B cell (primary cell): ENCODE results near the gene PCGF2. TPM values are rescaled to one million over a fixed set of nuclear protein-coding genes. Genes with fewer than 3 reads are reported as not detected.

Experiments
- ATAC-seq: fragments of 200-7000 bp; cut with Tn5 transposase; one replicate; pipeline ENCODE4 v1.10.0; 2021; ENCODE audit warnings: low read depth, mild to moderate bottlenecking, moderate number of reproducible peaks, moderate library complexity
- CTCF ChIA-PET: fragments of 350-600 bp; sonication (Branson Sonifier 250); formaldehyde crosslinking; loops from one replicate; lab custom pipeline; 2021; ENCODE audit warnings: antibody characterized with exemption, inconsistent platforms; lab: Charles Lee
- POLR2A ChIA-PET: fragments of 350-600 bp; sonication (Branson Sonifier 250); formaldehyde crosslinking; loops from one replicate; lab custom pipeline; 2021; ENCODE audit warnings: antibody characterized with exemption; lab: Charles Lee
- DNase-seq: peaks from one replicate; pipeline ENCODE4 v3.0.0; 2013
- H2AFZ ChIP-seq: 2 replicates; pipeline ENCODE4 v1.6.1; 2012; ENCODE audit warnings: mild to moderate bottlenecking, low read depth, low read length; ENCODE audit not compliant: insufficient read depth, poor library complexity, severe bottlenecking
- H3K27ac ChIP-seq, 2 donors: 1 replicate in 1 of 2; 2 replicates in 1 of 2; pipeline ENCODE4 v1.5.1; 2012 to 2013; ENCODE audit warnings: low read length in 2 of 2, mild to moderate bottlenecking in 2 of 2, moderate library complexity in 1 of 2
- H3K27me3 ChIP-seq, 4 experiments: fragments of 200-600 bp in 1 of 4; sonication (generic) in 1 of 4; replicated peaks in 1 of 4; 1 replicate in 2 of 4; 2 replicates in 2 of 4; pipeline versions ENCODE4 v1.6.1 to v1.7.0; 2013 to 2016; ENCODE audit warnings: low read length in 3 of 4, mild to moderate bottlenecking in 2 of 4, mixed read lengths in 1 of 4, moderate library complexity in 1 of 4; ENCODE audit not compliant: insufficient read depth in 4 of 4, control insufficient read depth in 3 of 4; ENCODE audit errors: control extremely low read depth in 1 of 4
- H3K36me3 ChIP-seq, 2 experiments: replicated peaks in 1 of 2; 1 replicate in 1 of 2; 2 replicates in 1 of 2; pipeline versions ENCODE4 v1.6.1 to v1.7.1; 2013; ENCODE audit warnings: low read length in 1 of 2; ENCODE audit not compliant: insufficient read depth in 2 of 2, control insufficient read depth in 1 of 2; ENCODE audit errors: control extremely low read depth in 1 of 2, extremely low read depth in 1 of 2
- H3K4me1 ChIP-seq, 2 donors: fragments of 200-600 bp in 1 of 2; sonication (generic) in 1 of 2; 1 replicate in 1 of 2; 2 replicates in 1 of 2; pipeline versions ENCODE4 v1.5.1 to v1.6.1; 2013 to 2017; ENCODE audit warnings: low read length in 2 of 2; ENCODE audit not compliant: control insufficient read depth in 2 of 2, insufficient read depth in 2 of 2
- H3K4me2 ChIP-seq: replicated peaks from 2 replicates; pipeline ENCODE3; 2012; ENCODE audit warnings: mild to moderate bottlenecking, low read depth, low read length; ENCODE audit not compliant: poor library complexity, severe bottlenecking
- H3K4me3 ChIP-seq, 5 experiments: fragments of 200-600 bp in 1 of 5; sonication (generic) in 1 of 5; 1 replicate in 3 of 5; 2 replicates in 2 of 5; pipeline versions ENCODE4 v1.5.1 to v1.7.0; 2011 to 2016; ENCODE audit warnings: low read length in 4 of 5, mild to moderate bottlenecking in 4 of 5, low read depth in 2 of 5, control low read depth in 1 of 5, moderate library complexity in 1 of 5; ENCODE audit not compliant: insufficient read depth in 1 of 5; ENCODE audit errors: control extremely low read depth in 1 of 5, extremely low read depth in 1 of 5
- H3K79me2 ChIP-seq: fragments of 200-600 bp; sonication (generic); one replicate; pipeline ENCODE4 v1.6.0; 2016; ENCODE audit warnings: low read length; ENCODE audit not compliant: control insufficient read depth, insufficient read depth
- H3K9ac ChIP-seq: fragments of 200-600 bp; sonication (generic); 2 replicates; pipeline ENCODE4 v1.6.1; 2017; ENCODE audit warnings: mild to moderate bottlenecking, low read length, moderate library complexity
- H3K9me3 ChIP-seq, 3 donors: one replicate each; pipeline versions ENCODE4 v1.6.1 to v1.7.1; 2013; ENCODE audit warnings: low read length in 2 of 3; ENCODE audit not compliant: control insufficient read depth in 2 of 3, insufficient read depth in 1 of 3; ENCODE audit errors: control extremely low read depth in 1 of 3
- H4K20me1 ChIP-seq: 2 replicates; pipeline ENCODE4 v1.6.0; 2012; ENCODE audit warnings: mild to moderate bottlenecking, low read length; ENCODE audit not compliant: insufficient read depth, control insufficient read depth, poor library complexity, severe bottlenecking
- H3K27ac Mint-ChIP-seq: one replicate; pipeline ENCODE4 v1.8.0; 2021; ENCODE audit warnings: mixed read lengths
- H3K27me3 Mint-ChIP-seq: one replicate; pipeline ENCODE4 v1.8.0; 2021; ENCODE audit warnings: mixed read lengths
- H3K4me1 Mint-ChIP-seq: one replicate; pipeline ENCODE4 v1.8.0; 2021; ENCODE audit warnings: mixed read lengths
- H3K4me3 Mint-ChIP-seq: one replicate; pipeline ENCODE4 v1.8.0; 2021; ENCODE audit warnings: mixed read lengths
- H3K9me3 Mint-ChIP-seq: one replicate; pipeline ENCODE4 v1.8.0; 2022; ENCODE audit warnings: mixed read lengths; ENCODE audit not compliant: insufficient read depth
- EZH2 ChIP-seq: IDR thresholded peaks from 2 replicates; pipeline ENCODE4 v1.6.1; 2012; ENCODE audit warnings: borderline replicate concordance, low read depth, mild to moderate bottlenecking, moderate library complexity, low read length; ENCODE audit not compliant: insufficient read depth, poor library complexity, severe bottlenecking
- WGBS: methylation state at CpG from one replicate; pipeline ENCODE4 v1.1.5; 2013; ENCODE audit warnings: missing lambda C conversion rate; ENCODE audit not compliant: insufficient coverage; 5-methylcytosine and 5-hydroxymethylcytosine counted together
- intact Hi-C: fragments of 100-400 bp; cut with micrococcal nuclease; formaldehyde crosslinking; loops from one replicate; pipeline ENCODE4 v1.10.0; 2022
- polyA plus RNA-seq: library from polyadenylated mRNA; depleted of rRNA; stranded (reverse); fragments of >200 nt; gene quantifications from 2 replicates; pipeline ENCODE4 v1.2.3, GENCODE V29; 2012
- total RNA-seq, 2 donors: library from RNA; stranded (reverse); fragments of 120-200 nt in 1 of 2; gene quantifications; 1 replicate in 1 of 2; 2 replicates in 1 of 2; pipeline versions ENCODE4 v1.2.3 to v1.2.4, GENCODE V29; 2013 to 2022
- TF ChIP-seq, protein P1 (sequence below): fragments of 200-600 bp; IDR thresholded peaks from one replicate; pipeline ENCODE4 v1.8.0; 2022; ENCODE audit warnings: antibody characterized with exemption, mild to moderate bottlenecking

PCGF2 gene
- total and polyA plus RNA-seq, 2 donors (not counting 1 experiment from before 2014, with no cell fraction given) = 0.04 TPM; not detected in 1

DNA sequence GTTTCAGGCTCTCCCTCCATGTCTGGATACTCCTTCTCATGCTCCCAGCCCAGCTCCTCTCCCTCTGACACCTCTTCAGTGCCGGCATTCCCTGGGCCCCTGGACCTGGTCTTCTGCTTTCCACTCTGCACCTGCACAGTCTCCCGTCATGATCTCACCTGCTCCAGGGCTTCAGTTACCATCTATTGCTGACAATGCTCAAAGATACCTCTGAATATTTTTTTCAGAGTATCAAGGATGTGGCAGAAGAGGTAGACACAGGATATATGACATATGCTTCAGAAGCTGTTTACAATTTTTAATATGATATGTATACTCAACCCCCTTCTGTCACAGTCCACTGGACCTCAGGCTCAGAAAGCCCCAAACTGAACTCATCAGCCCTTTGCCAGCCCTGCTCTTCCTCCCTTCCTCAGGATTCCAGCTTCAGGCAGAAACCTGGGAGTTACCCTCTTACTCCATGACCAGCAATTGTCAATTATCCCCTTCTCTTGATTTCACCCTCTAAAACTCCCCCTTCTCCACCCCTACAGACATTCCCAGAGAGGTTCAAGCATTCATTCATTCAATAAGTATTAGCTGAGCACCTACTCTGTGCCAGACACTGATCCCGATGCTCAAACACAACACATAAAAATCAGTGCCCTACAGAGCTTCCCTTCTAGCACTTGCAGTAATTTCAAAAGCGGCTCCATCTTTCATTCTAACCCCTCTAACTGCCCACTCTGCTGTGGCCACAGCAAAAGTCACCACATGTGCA lies 50.9 kb downstream of the PCGF2 start:
- Histone ChIP-seq H3K9me3 (no peaks in the 10 kb centered on the region), H3K27ac (no peak overlapping the region), H3K79me2 (no peaks in the 10 kb centered on the region), H3K4me3 (no peak overlapping the region), H4K20me1 (no peaks in the 10 kb centered on the region), H3K9ac (no peak overlapping the region), H2AFZ (no peak overlapping the region), H3K4me2 (no peak overlapping the region), H3K27me3 (no peaks in the 10 kb centered on the region), H3K4me1 (peaks cover 9 to 15% of the 10 kb centered on the region in 2 donors), H3K36me3 (no peaks in the 10 kb centered on the region)
- ChIA-PET CTCF (interaction anchor here (0.8 to 4.0 kb wide), 3 partner anchors 13 to 39 kb away, joined by 3 to 14 read pairs (median 3); no protein-coding TSS in a partner anchor), POLR2A (no interaction called here)
- Mint-ChIP-seq H3K9me3 (no peaks in the 10 kb centered on the region), H3K27me3 (no peaks in the 10 kb centered on the region), H3K27ac (no peak overlapping the region), H3K4me3 (no peak overlapping the region), H3K4me1 (peaks cover 25% of the 10 kb centered on the region)
- ATAC-seq (no peak), DNase-seq (no peak)
- TF ChIP-seq, protein P1, sequence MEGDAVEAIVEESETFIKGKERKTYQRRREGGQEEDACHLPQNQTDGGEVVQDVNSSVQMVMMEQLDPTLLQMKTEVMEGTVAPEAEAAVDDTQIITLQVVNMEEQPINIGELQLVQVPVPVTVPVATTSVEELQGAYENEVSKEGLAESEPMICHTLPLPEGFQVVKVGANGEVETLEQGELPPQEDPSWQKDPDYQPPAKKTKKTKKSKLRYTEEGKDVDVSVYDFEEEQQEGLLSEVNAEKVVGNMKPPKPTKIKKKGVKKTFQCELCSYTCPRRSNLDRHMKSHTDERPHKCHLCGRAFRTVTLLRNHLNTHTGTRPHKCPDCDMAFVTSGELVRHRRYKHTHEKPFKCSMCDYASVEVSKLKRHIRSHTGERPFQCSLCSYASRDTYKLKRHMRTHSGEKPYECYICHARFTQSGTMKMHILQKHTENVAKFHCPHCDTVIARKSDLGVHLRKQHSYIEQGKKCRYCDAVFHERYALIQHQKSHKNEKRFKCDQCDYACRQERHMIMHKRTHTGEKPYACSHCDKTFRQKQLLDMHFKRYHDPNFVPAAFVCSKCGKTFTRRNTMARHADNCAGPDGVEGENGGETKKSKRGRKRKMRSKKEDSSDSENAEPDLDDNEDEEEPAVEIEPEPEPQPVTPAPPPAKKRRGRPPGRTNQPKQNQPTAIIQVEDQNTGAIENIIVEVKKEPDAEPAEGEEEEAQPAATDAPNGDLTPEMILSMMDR = no peak
- no peak for TF ChIP-seq EZH2
- 100% methylated on average over 3 of the region's 4 CpGs for WGBS
- intact Hi-C loops = no loop called here

DNA sequence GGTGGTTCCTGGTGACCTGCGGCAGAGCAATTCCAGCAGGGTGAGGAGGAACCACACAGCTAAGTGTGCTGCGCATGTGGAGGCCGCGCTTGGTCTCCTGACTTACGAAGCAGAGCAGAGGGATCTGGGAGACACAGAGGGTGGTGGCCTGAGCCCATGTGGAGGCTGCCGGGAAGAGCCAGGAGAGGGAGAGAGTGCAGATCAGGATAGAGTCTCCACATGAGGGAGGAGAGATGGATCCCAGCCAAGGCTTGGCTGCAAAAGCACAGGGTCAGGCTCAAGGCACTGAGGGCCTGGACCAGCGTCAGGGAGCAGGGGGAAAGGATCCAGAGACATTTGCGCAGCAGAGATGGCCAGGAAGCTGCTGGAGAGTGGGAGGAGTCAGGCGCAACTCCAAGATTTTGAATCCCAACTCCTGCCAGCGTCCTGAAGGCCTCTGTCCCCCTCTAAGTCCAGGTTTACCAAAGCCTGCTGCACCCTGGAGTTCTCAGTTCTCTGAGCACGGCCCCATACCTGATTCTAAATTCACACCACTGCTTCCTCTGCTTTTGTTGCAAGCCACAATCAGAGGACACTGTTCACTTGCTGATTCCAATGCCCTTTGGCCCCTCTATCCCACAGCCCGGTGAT lies 54.3 kb downstream of the PCGF2 start:
- Mint-ChIP-seq H3K9me3 (no peaks in the 10 kb centered on the region), H3K27ac (no peak overlapping the region), H3K4me1 (peaks cover 10% of the 10 kb centered on the region), H3K4me3 (no peak overlapping the region), H3K27me3 (peaks cover 7% of the 10 kb centered on the region)
- Histone ChIP-seq H3K4me3 (no peak overlapping the region), H3K79me2 (no peaks in the 10 kb centered on the region), H4K20me1 (no peaks in the 10 kb centered on the region), H3K27ac (no peak overlapping the region), H3K9ac (no peak overlapping the region), H3K4me1 (no peaks in the 10 kb centered on the region), H2AFZ (no peak overlapping the region), H3K4me2 (no peak overlapping the region), H3K9me3 (no peaks in the 10 kb centered on the region), H3K36me3 (no peaks in the 10 kb centered on the region), H3K27me3 (no peaks in the 10 kb centered on the region)
- 96% methylated on average over 12 of the region's 12 CpGs for WGBS
- no peak for DNase-seq
- POLR2A ChIA-PET = no interaction called here
- CTCF ChIA-PET = interaction anchor here (4.0 kb wide), 1 partner anchor 42 kb away, joined by 14 read pairs; no protein-coding TSS in a partner anchor
- no peak for ATAC-seq
- TF ChIP-seq EZH2 = no peak
- TF ChIP-seq, protein P1 = no peak
- intact Hi-C loops = no loop called here
